Measurements from ENCODE around the gene RAMP1.

DNA sequence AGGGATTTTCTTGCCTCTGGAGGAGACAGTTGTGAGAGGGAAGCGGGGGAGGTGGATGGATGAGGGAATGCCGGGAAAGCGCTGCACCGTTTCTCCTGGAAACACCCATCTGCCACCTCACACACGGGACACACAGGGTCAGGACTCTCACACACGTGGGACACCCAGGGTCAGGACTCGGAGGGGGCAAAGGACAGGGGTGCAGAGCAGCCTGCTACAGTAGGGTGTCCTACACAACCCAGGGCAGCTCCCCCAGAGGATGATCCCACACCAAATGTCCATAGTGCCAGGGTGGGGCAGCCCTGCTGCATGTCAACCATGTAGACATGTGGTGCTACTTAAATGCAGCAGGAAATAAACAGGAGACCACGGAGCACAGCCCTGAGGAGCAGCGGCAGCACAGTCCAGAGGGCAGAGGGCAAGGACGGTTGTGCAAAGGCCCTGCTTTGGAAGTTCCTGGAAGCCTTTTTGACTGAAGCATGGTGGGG, 5.1 kb downstream of the RAMP1 start:
- TF ChIP-seq, protein P1, sequence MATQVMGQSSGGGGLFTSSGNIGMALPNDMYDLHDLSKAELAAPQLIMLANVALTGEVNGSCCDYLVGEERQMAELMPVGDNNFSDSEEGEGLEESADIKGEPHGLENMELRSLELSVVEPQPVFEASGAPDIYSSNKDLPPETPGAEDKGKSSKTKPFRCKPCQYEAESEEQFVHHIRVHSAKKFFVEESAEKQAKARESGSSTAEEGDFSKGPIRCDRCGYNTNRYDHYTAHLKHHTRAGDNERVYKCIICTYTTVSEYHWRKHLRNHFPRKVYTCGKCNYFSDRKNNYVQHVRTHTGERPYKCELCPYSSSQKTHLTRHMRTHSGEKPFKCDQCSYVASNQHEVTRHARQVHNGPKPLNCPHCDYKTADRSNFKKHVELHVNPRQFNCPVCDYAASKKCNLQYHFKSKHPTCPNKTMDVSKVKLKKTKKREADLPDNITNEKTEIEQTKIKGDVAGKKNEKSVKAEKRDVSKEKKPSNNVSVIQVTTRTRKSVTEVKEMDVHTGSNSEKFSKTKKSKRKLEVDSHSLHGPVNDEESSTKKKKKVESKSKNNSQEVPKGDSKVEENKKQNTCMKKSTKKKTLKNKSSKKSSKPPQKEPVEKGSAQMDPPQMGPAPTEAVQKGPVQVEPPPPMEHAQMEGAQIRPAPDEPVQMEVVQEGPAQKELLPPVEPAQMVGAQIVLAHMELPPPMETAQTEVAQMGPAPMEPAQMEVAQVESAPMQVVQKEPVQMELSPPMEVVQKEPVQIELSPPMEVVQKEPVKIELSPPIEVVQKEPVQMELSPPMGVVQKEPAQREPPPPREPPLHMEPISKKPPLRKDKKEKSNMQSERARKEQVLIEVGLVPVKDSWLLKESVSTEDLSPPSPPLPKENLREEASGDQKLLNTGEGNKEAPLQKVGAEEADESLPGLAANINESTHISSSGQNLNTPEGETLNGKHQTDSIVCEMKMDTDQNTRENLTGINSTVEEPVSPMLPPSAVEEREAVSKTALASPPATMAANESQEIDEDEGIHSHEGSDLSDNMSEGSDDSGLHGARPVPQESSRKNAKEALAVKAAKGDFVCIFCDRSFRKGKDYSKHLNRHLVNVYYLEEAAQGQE (IDR thresholded peaks at IDR 0.05; ENCODE audit: insufficient read depth in 1 of 2, low read depth in 2 of 2, low read length in 2 of 2) = no peak
- TF ChIP-seq SIN3A (IDR thresholded peaks at IDR 0.05; ENCODE audit: borderline replicate concordance, insufficient read depth, low read length) (no peak), TAF1 (IDR thresholded peaks at IDR 0.05; ENCODE audit: borderline replicate concordance, insufficient read depth, low read length) (no peak), POLR2AphosphoS5 (IDR thresholded peaks at IDR 0.05; ENCODE audit: low read depth, low read length) (no peak), FOXP2 (optimal IDR thresholded peaks at IDR 0.05; ENCODE audit: borderline replicate concordance, extremely low read depth, extremely low read length, insufficient read depth) (no peak)

Data from PFSK-1 (cell line).